Measurements from ENCODE around the gene PDZRN4. TPM values are rescaled to one million over a fixed set of nuclear protein-coding genes. Genes with fewer than 3 reads are reported as not detected.

Gene PDZRN4
- total RNA-seq, 1 donor from 2014 or later: 2.3 TPM

- no peak overlapping the region for H3K4me3 Mint-ChIP-seq
- no peak for DNase-seq (ENCODE audit: extremely low spot score, unreplicated experiment)
Observed at GRCh38 chr12:41362510-41362909, 174.4 kb downstream of the PDZRN4 start.

GRCh38 chr12:41362931-41363330, 174.8 kb downstream of the PDZRN4 start:
- H3K4me1 Mint-ChIP-seq (ENCODE audit: unreplicated experiment): peaks cover 18% of the 10 kb centered on the region
- DNase-seq (ENCODE audit: extremely low spot score, unreplicated experiment): no peak
- TF ChIP-seq CTCF (conservative IDR thresholded peaks at IDR 0.05): no peak
- H3K36me3 Mint-ChIP-seq: no peaks in the 10 kb centered on the region
- H3K27ac Mint-ChIP-seq: no peak overlapping the region
- no peak overlapping the region for H3K4me3 Mint-ChIP-seq
- H3K27me3 Mint-ChIP-seq: peaks cover 35% of the 10 kb centered on the region
- H3K9me3 Mint-ChIP-seq: peaks cover 7% of the 10 kb centered on the region

More at GRCh38 chr12:41362510-41362909, 174.4 kb downstream of the PDZRN4 start:
- no peak for TF ChIP-seq CTCF (conservative IDR thresholded peaks at IDR 0.05)
- Mint-ChIP-seq H3K27ac (no peak overlapping the region), H3K27me3 (peaks cover 37% of the 10 kb centered on the region), H3K36me3 (no peaks in the 10 kb centered on the region), H3K4me1 (ENCODE audit: unreplicated experiment) (peaks cover 18% of the 10 kb centered on the region), H3K9me3 (peaks cover 6% of the 10 kb centered on the region)

GRCh38 chr12:41364211-41364610, 176.1 kb downstream of the PDZRN4 start:
- no peak overlapping the region for H3K4me3 Mint-ChIP-seq
- H3K27me3 Mint-ChIP-seq: peaks cover 42% of the 10 kb centered on the region
- DNase-seq (ENCODE audit: extremely low spot score, unreplicated experiment): no peak

GRCh38 chr12:41365653-41366171, 177.6 kb downstream of the PDZRN4 start:
- no peak overlapping the region for H3K27ac Mint-ChIP-seq
- H3K27me3 Mint-ChIP-seq: peaks cover 38% of the 10 kb centered on the region
- peaks cover 18% of the 10 kb centered on the region for H3K4me1 Mint-ChIP-seq (ENCODE audit: unreplicated experiment)
- TF ChIP-seq CTCF (conservative IDR thresholded peaks at IDR 0.05): no peak
- no peak overlapping the region for H3K4me3 Mint-ChIP-seq
- peaks cover 4% of the 10 kb centered on the region for H3K9me3 Mint-ChIP-seq
- no peak for DNase-seq (ENCODE audit: extremely low spot score, unreplicated experiment)
- H3K36me3 Mint-ChIP-seq: no peaks in the 10 kb centered on the region

More at GRCh38 chr12:41364211-41364610, 176.1 kb downstream of the PDZRN4 start:
- no peaks in the 10 kb centered on the region for H3K36me3 Mint-ChIP-seq
- TF ChIP-seq CTCF (conservative IDR thresholded peaks at IDR 0.05): no peak
- H3K4me1 Mint-ChIP-seq (ENCODE audit: unreplicated experiment): peaks cover 18% of the 10 kb centered on the region
- H3K9me3 Mint-ChIP-seq: peaks cover 10% of the 10 kb centered on the region
- H3K27ac Mint-ChIP-seq: no peak overlapping the region

GRCh38 chr12:41367726-41368405, 179.7 kb downstream of the PDZRN4 start:
- Mint-ChIP-seq H3K4me3 (no peak overlapping the region), H3K36me3 (peaks cover 5% of the 10 kb centered on the region), H3K27ac (no peak overlapping the region), H3K9me3 (peaks cover 11% of the 10 kb centered on the region), H3K27me3 (peaks cover 31% of the 10 kb centered on the region), H3K4me1 (ENCODE audit: unreplicated experiment) (peaks cover 10% of the 10 kb centered on the region)
- TF ChIP-seq CTCF (conservative IDR thresholded peaks at IDR 0.05): peak; percentile 61
- DNase-seq (ENCODE audit: extremely low spot score, unreplicated experiment): no peak
